ENCODE data around the gene HNRNPH3. TPM values are rescaled to one million over a fixed set of nuclear protein-coding genes. Genes with fewer than 3 reads are reported as not detected.

The HNRNPH3 gene
- total and polyA plus RNA-seq, 8 donors: 91.4 to 423 (median 364) TPM

GRCh38 chr10:68290736-68291135, 41.1 kb upstream of the HNRNPH3 start:
- ATAC-seq (no peak), DNase-seq (no peak)
- H3K27ac ChIP-seq: no peak overlapping the region
- TF ChIP-seq CTCF (IDR thresholded peaks at IDR 0.05): no peak
- H3K27me3 ChIP-seq: no peaks in the 10 kb centered on the region
- no peaks in the 10 kb centered on the region for H3K36me3 ChIP-seq
- no peak overlapping the region for H3K4me3 ChIP-seq
- intact Hi-C loops (cut with DNase I): no loop called here
- no peaks in the 10 kb centered on the region for H3K9me3 ChIP-seq
- H3K4me1 ChIP-seq: no peaks in the 10 kb centered on the region

GRCh38 chr10:68296843-68297663, 34.8 kb upstream of the HNRNPH3 start:
- intact Hi-C loops (cut with DNase I): no loop called here
- no peak for ATAC-seq
- Histone ChIP-seq H3K36me3 (no peaks in the 10 kb centered on the region), H3K27ac (no peak overlapping the region), H3K27me3 (no peaks in the 10 kb centered on the region), H3K4me3 (no peak overlapping the region), H3K4me1 (peaks cover 0 to 15% of the 10 kb centered on the region in 2 donors), H3K9me3 (no peaks in the 10 kb centered on the region)
- TF ChIP-seq CTCF (IDR thresholded peaks at IDR 0.05): no peak
- DNase-seq: no peak

- Histone ChIP-seq H3K4me1 (peaks cover 0 to 18% of the 10 kb centered on the region in 2 donors), H3K9me3 (no peaks in the 10 kb centered on the region), H3K4me3 (no peak overlapping the region), H3K27ac (peak overlapping the region in 1 of 2 donors; percentile 71), H3K36me3 (no peaks in the 10 kb centered on the region), H3K27me3 (no peaks in the 10 kb centered on the region)
- intact Hi-C loops (cut with DNase I): no loop called here
- TF ChIP-seq CTCF (IDR thresholded peaks at IDR 0.05): no peak
- ATAC-seq: no peak
- DNase-seq: no peak
Measured at GRCh38 chr10:68301301-68301700, 30.6 kb upstream of the HNRNPH3 start.

GRCh38 chr10:68301790-68302502, 29.9 kb upstream of the HNRNPH3 start:
- Histone ChIP-seq H3K9me3 (no peaks in the 10 kb centered on the region), H3K36me3 (no peaks in the 10 kb centered on the region), H3K4me1 (peaks cover 0 to 18% of the 10 kb centered on the region in 2 donors), H3K27ac (peak overlapping the region in 1 of 2 donors; percentile 71), H3K4me3 (no peak overlapping the region), H3K27me3 (no peaks in the 10 kb centered on the region)
- ATAC-seq (peak; percentile 83), DNase-seq (peak in 2 of 4 donors; percentile 44 to 52)
- intact Hi-C loops (cut with DNase I): no loop called here
- TF ChIP-seq CTCF (IDR thresholded peaks at IDR 0.05): peak; percentile 42 to 47

- no peak overlapping the region for H3K27ac ChIP-seq
- no peaks in the 10 kb centered on the region for H3K36me3 ChIP-seq
- intact Hi-C loops (cut with DNase I): no loop called here
- no peak for DNase-seq
- peaks cover 0 to 18% of the 10 kb centered on the region in 2 donors for H3K4me1 ChIP-seq
- H3K27me3 ChIP-seq: no peaks in the 10 kb centered on the region
- H3K9me3 ChIP-seq: no peaks in the 10 kb centered on the region
- no peak for ATAC-seq
- TF ChIP-seq CTCF (IDR thresholded peaks at IDR 0.05): no peak
- H3K4me3 ChIP-seq: no peak overlapping the region
Measured at GRCh38 chr10:68302503-68302823, 29.4 kb upstream of the HNRNPH3 start.
